CMK (cell line): ENCODE measurements around the gene CRADD.
"Not testable (repeated sequence)": the region's sequence is repeated elsewhere in the genome, so short reads cannot be mapped to it uniquely, and the experiment has no call there.

Experiments
- DNase-seq: peaks from one replicate; pipeline ENCODE4 v3.0.0-alpha.2; 2010; ENCODE audit warnings: low read depth

Gene CRADD

DNA sequence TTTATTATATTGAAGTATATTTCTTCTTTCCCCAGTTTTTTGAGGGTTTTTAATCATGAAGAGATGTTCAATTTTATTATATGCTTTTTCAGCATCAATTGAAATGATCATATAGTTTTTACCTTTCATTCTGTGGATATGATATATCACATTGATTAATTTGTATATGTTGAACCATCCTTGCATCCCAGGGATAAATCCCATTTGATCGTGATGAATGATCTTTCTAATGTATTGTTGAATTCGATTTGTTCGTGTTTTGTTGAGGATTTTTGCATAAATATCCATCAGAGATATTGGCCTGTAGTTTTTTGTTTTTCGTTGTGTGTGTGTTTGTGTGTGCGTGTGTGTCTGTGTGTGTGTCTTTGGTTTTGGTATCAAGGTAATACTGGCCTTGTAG is 196.4 kb downstream of the CRADD start:
- DNase-seq = no peak

DNA sequence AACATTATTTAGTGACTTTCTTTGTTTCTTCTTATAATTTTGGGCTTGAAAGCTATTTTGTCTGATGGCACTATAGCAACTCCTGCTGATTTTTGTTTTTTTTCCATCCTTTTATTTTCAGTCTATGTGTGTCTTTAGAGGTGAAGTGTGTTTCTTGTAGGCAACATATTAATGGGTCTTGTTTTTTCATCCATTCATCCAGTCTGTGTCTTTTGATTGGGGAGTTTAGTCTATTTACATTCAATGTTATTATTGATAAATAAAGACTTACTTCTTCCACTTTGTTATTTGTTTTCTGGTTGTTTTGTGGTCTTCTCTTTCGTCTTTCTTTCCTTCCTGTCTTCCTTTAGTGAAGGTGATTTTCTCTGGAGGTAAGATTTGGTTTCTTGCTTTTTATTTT is 198.0 kb downstream of the CRADD start:
- DNase-seq = no peak

DNA sequence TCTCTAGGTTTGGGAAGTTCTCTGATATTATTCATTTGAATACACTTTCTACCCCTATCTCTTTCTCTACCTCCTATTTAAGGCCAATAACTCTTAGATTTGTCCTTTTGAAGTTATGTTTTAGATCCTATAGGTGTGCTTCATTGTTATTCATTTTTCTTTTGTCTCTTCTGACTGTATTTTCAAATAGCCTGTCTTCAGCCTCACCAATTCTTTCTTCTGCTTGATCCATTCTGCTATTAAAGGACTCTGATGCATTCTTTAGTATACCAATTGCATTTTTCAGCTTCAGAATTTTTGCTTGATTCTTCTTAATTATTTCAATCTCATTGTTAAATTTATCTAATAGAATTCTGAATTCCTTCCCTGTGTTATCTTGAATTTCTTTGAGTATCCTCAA is 199.2 kb downstream of the CRADD start:
- DNase-seq = no peak

DNA sequence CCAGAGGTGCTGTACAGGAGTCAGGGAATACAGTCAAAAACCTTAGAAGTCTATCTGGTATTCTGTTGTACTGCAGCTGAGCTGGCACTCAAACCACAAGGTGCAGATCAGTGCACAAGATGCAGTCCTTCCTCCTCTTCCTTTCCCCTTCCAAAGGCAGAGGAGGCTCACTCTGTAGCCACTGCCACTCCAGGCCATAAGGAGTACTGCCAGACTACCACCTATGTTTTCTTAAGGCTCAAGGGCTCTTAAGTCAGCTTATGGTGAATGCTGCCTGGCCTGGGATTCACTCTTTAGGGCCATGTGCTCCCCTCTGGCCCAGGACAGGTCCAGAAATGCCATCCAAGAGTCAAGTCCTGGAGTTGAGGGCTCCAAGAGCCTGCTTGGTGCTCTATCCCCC is 200.3 kb downstream of the CRADD start:
- DNase-seq = no peak

DNA sequence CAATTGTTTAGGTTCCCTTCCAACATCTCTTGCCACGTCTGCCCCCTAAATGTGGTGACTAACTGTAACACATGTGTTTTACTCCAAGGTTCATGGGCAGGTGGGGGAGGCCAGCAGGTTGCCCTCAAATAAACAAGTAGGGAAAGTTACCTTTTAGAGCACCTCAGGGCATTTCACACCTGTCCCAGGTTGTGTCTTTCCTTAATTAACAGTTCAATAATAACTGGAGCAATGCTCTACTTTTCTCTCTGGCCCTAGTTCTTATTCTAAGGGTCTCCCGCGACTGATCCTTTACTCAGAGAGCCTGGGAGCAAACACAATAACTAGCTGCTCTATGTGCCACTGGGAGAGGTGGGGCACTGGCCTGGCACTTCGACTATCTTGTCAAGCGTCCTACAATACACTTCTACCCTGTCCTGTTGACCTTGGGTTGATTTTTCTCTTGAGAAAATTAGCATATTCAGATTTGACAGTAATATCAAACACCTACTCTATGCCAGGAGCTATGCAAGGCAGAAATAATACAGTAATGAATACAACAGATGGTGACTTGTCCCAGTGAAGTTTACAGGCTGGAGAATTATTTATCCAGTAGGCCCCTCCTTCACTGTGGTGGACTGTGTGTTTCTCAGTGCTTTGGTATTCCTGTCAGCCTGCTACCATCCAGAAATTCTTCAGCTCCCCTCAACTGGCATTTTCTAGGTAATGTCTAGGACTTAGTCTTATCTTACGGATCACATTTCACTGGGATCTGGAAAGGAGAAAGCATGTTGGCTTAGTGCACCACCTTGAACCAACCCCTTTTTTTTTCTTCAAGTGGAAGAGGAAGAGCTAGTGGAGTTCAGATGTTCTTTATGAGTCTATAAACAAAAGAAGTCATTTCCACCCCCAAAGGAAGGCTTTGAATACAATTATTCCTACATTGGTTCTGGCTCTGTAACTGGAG is 202.6 kb downstream of the CRADD start:
- no peak for DNase-seq

DNA sequence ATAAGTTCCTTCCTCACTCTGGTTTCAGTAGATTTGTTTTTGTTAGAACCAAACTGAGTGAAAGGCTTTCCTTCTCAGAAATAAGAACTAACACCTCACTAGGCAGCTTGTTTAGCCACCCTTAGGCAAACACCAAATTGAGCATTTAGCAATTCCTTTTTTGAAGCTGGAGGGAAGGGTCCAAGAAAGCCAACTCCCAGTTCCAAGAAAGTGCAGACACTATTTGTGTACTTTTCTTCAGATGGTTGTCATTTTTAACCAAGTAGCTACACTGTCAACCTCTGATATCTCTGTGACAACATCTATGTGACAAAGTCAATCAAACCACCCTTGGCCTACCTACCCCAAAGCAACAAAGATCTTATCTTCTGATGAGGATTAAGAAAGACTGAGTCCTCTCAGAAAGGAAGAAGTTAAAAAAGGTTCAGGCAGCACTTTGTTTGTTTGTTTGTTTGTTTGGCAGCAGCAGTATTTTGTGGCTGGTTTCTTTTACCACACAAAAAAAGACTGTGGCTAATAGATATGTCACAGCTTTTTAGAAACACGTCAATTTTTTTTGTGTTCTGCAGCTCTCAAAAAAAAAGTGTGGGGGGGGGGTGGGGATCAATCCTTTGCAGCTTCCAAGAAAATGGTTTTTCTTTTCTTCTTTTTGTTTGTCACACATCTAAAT is 203.8 kb downstream of the CRADD start:
- DNase-seq = no peak

DNA sequence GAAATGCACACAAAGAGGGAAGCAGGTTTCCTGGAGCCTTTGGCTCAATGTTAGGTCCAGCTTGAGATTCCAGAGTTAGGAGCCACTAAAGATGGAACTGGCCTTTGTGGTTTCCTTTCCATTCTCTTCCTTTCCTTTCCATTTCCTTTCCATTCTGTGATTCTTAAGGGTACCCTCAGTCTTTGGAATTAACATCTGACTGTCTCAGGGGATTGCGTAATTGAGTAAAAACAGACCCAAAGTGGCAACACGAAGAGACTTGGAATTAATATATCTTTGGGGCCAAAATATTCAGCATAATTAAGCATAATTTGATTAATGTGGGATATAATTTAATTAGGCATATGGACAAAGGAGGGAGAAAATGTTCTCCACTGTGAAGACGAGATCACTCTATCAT is 205.6 kb downstream of the CRADD start:
- DNase-seq = no peak

DNA sequence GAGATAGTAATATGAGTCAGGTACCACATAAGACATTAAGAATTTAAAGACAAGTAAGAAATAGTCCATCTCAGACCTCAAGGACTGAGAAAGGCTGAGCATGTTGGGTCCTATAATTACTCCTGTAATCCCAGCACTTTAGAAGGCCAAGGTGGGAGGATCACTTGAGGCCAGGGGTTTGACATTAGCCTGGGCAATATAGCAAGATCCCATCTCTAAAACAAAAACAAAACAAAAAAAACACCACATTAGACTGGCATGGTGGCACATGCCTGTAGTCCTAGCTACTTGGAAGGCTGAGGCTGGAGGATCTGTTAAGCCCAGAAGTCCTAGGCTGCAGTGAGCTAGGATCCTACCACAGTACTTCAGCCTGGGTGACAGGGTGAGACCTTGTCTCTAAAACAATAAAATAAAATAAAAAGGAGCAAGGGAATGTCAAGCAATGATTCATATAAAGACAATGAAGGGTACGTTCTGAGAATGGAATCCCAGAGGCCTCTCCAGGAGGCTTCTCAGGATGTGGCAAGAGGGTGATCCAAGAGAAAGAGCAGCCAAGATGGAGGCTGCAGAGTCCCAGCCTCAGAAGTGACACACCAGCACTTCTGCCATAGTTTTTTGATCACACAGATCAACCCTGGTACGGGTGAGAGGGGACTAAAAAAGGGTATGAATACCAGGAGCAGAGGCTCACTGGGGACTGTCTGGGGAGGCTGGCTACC is 206.4 kb downstream of the CRADD start:
- no peak for DNase-seq

DNA sequence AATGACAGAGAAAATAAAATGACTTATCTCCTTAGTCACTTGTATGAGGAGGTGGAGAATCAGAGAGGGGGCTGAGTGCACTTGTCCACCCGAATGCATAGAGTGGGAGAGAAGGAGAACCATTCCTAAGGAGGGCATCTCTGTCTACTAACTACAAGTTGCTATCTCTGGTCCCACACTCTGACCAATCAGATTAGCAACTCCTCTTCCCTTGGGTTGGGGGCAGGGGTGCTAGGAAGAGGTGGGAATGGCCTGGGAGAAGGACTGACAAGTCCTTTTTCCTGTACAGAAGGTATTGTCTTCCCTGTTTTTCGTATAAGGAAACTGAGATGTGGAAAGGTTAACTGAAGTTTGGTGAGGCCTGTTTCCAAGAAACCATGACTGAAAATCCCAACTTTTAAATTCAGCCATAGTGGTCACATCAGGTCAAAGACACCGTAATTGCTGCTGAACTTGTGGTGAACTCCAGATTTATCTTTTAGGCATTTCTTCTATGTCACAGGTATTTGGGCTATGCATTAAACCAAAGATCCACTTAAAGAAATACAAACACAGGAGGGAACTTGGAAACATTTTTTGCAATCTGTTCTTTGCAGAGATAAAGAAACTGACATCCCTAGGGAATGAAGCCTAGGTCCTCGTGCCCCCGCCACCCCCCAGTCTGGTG is 207.8 kb downstream of the CRADD start:
- no peak for DNase-seq

DNA sequence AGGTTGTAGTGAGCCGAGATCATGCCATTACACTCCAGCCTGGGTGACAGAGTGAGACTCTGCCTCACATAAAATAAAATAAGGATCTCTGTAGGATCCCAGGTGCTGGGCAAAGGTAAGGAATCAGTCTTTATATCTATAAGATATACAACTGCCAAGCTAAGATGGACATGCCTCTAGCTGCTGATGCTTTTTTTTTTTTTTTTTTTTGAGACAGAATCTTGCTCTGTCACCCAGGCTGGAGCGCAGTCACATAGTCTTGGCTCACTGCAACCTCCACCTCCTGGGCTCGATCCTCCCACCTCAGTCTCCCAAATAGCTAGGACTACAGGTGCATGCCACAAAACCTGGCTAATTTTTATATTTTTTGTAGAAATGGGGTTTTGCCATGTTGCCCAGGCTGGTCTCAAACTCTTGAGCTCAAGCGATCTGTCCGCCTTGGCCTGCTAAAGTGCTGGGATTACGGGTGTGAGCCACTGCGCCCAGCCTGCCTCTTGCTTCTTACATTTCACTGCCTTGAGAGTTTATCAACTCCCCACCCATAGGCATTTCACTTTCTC is 208.9 kb downstream of the CRADD start:
- not testable (repeated sequence) for DNase-seq

DNA sequence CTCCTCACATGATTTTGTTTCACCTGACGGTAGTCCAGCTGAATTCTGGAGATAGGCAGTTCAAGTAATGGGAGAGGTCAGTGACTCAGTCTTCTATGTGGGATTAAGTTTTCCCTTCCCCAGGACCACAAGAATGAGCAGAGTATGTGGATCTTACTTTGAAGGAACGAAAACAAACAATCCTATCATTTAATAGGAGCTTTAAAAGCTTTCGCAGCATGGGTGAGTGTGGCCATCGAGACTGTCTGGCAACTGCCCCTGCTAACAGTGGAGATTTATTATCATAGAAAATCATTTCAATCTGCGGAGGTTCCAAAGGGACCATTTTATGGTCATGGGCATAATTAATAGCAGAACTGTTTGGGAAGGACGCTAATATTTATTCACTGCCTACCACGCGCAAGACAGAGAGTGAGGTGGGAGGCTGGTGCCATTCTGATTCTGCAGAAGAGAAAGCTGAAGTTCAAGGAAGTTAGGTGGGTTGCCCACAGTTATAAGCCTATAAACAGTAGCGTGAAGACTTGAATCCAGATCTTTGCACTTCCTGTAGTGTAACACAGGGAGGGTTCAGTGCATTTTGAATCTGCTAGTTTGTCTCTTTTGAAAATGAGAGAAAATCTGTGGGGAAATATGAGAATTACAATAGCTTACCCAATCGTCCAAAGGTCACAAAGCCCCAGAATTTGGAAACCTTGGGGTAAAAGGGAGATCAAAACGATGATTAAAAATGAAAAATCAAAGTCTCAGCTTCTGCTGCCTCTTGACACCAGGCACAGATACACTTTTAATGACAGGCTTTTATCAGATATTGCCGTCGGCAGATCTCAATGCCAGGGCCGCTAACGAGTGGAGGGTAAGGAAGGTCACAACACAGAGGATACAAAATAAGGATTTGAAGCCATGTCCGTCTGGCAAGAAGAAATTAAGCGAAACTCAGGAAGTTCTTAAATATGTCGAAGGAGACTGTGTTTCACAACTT is 209.6 kb downstream of the CRADD start:
- no peak for DNase-seq

DNA sequence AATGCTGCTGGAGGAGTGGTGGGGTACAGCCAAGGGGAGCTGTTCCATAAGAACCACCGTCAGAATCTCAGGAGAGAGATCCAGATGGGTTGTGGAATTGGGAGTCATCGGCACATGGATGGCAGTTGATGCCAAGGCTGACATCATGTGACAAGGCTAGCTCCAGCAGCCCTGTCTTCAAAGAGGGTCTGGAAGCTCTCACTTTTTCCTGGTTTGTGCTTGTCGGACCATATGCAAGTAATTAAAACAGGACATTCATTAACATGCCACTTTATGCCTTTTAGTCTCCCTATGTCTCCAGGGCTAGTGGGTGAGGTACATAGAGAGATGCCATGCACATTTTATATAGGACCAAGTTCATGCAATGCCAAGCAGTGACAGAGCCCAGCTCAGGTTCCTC is 211.8 kb downstream of the CRADD start:
- DNase-seq = no peak

DNA sequence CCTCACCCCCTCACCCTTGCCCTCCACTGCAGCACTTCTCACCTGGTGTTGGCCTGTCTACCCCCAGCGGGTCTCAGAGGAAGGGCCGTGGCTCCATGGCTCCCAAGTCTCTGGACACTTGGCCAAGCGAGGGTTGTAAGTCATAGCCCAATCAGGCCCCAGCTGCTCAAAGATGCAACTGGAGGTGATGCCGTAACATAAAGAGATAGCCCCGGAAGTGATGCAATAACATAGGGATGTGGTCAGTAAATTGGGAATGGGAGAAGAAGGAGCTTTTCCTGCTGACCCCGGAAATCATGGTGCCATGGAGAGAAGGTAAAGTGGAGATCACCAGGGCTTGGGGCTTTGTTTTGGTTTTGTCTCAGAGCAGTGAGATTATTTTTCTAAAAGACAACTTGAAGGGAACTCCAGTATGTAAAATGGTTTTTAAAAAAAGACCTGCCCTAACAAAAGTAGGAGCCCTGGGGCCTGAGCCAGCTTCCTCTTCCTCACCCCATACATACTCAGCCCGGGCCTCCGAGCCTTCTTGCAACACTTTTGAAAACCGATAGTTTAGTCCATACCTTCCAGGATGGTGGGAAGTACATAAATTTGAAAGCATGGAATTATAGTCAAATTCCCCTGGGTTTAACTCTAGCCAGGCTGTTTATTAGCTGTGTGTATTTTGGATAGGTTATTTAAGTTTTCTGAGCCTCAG is 212.5 kb downstream of the CRADD start:
- DNase-seq = no peak

DNA sequence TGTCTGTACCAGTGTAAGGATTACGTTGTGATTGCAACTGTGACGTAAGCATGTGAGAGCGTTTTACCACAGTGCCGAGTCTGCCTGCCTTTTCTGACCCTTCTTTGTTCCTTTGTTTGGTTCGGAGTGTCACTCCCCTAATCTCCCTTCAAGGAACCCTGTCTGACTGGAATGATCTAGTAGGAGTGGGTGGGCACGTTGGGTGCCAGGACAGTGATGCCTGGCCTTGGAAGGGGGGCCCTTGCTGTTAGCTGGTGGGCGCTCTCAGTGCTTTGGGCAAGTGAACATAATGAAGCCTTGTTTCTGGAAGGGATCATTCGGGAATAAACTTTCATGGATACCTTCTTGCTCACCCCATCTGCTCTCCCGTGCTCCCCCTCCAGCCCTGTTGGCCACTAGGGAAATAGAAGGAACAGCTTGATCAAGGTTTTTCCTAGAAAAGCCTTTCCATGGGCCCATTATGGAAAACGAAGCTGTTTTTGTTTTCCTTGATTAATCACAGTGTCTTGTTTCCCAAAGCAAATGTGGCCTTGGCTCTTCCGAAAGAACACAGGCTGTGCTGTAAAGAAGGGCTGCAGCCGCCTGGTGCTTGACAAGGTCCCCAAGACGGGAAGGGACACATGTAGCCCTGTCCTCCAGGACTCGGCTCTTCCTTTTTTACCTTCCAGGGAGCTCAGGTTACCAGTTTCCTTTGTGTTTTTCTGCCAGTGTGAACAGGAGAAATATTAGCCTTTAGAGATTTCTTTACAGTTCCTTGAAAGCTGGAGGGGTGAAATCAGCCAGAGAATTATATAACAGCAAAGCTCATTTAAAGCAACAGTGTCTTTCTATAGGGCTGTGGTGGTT is 215.5 kb downstream of the CRADD start:
- no peak for DNase-seq

DNA sequence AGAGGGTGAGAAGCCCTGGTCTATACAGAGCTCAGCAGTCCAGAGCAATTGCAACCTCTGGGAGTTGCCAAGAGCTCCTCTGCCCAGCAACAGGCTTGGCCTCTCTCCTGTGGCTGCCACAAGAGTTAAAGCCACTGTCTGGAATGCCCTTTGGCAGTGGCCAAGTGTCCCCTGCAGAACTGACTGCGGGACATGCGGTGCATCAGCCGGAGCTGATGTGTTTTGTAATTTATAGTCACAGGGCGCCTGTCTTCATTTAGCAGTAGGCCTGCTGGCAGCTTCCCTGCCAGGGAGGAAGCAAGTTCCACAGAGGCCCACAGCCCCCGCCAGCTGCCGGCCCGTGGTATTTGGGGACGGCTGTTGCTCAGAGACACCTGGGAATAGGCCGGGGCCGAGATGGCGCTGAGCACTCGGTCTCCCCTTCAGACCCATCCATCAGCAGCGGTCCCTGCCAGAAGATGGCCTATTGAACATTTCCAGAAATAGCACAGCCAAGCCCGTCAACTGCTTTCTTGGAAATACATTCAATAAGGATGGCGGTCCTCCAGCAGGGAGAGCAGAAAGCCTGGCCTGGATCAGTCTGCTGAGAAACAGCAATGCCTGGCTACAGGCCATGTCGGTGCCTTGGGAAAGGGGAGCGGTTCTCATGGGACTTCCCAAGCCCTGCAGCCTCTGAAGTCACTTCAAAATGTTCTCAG is 217.4 kb downstream of the CRADD start:
- no peak for DNase-seq

DNA sequence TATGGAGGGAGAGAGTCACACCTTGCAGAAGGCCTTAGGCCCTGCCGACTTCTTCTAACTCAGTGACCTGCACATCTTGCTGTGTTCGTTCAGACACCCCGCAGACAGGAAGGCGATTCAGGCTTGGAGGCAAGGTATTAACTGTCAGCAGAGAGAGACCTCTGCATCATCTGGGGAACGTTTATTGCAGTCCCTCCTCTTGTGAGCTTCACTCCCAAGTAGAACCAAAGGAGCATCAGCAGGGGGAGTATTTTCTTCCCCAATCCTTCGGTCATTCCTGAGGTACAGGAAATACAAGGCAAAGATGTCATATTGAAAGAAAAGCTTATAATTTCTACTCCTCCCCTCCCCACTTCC is 217.9 kb downstream of the CRADD start:
- DNase-seq = no peak

DNA sequence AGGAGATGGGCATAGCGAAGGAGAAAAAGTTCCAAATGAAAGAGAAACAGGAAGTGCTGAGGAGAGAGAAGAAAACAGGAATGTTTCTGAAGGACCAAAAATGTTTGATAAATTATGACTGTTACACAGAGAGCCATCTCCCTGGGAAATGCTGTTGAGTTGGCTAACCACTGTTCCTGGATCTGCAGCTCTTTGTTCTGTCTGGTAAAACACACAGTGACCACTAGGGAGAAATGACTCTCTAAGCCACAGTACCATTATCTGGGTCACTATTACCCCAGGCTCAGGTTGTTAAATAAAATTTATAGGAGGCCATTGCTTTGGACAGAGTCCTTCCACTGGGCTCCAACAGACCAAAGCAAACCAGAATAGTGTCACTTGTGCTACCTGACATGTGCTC is 219.3 kb downstream of the CRADD start:
- no peak for DNase-seq

DNA sequence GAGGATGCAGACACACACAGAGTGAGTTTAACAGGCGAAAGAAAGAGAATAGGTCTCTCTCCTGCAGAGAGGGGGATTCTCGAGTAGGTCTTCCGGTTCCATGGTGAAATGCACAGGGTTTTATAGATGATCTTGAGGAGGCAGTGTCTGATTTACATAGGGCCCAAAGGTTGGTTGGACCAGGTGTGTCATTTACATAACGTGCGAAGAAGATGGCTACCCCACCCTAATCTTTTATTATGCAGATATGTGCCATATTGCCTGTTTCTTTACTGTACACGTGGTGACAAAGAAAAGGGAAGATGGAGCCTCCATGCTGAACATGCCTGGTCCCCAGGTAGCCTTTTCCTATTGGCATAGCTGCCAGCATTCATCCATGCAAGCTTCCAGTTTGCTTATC is 219.8 kb downstream of the CRADD start:
- no peak for DNase-seq

DNA sequence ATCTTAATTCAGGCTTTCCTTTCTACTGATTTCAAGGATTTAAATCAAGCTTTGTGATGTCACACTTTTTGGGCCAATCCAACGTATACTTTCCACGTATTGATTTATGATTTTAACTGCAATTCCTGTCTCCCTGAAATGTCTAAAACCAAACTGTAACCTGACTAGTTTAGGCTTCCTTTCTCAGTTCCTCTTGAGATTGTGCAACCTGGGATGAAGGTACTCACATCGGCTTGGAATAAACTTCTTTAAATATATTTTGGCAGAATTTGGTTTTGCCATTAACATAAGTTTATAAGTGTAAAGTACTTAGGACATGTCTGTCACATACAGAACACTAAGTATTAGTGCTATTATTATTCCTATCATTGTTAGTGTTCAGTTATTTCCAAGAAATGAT is 224.6 kb downstream of the CRADD start:
- no peak for DNase-seq
